ENCODE results near the gene SHISAL2A. TPM values are rescaled to one million over a fixed set of nuclear protein-coding genes. Genes with fewer than 3 reads are reported as not detected.

The SHISAL2A gene
- total and polyA plus RNA-seq, 2 of the 13 experiments (the other 11 are each of a cell fraction or from before 2014, with no cell fraction given), result not detected

- TF ChIP-seq, protein P1, sequence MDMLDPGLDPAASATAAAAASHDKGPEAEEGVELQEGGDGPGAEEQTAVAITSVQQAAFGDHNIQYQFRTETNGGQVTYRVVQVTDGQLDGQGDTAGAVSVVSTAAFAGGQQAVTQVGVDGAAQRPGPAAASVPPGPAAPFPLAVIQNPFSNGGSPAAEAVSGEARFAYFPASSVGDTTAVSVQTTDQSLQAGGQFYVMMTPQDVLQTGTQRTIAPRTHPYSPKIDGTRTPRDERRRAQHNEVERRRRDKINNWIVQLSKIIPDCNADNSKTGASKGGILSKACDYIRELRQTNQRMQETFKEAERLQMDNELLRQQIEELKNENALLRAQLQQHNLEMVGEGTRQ (IDR thresholded peaks at IDR 0.05; ENCODE audit: low read depth, low read length), result no peak
- TF ChIP-seq, protein P1 (CRISPR knock-in tag; IDR thresholded peaks at IDR 0.05; ENCODE audit: borderline replicate concordance), result no peak
- TF ChIP-seq ZNF362 (CRISPR knock-in tag; IDR thresholded peaks at IDR 0.05; ENCODE audit: borderline replicate concordance) (0 out of 2 replicates have a peak, but pooled peaks have one; percentile 20), ZNF691 (CRISPR knock-in tag; IDR thresholded peaks at IDR 0.05; ENCODE audit: borderline replicate concordance, low read depth) (no peak), FLYWCH1 (CRISPR knock-in tag; IDR thresholded peaks at IDR 0.05) (no peak), EZH2 (conservative IDR thresholded peaks at IDR 0.05; ENCODE audit: low read depth, low read length) (no peak), GATAD1 (CRISPR knock-in tag; IDR thresholded peaks at IDR 0.05) (no peak)
Measured at GRCh38 chr1:52653207-52653849, 20.4 kb downstream of the SHISAL2A start (continued).

DNA sequence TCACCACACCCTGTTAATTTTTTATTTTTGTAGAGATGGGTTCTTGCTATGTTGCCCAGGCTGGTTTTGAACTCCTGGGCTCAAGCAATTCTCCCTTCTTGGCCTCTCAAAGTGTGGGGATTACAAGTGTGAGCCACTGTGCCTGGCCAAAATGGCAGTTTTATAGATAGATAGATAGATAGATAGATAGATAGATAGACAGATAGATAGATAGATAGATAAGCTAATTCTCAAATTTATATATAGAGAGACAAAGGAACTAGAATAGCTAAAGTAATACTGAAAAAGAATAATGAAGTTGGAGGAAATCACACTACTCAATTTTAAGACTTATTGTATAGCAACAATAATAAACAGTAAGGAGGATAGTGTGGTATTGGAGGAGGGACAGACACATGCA is 21.1 kb downstream of the SHISAL2A start:
- Histone ChIP-seq H3K36me3 (replicated peaks in 1 of 2; ENCODE audit: control insufficient read depth in 1 of 2, insufficient read depth in 2 of 2, low read length in 2 of 2) (no peaks in the 10 kb centered on the region), H3K4me3 (replicated peaks in 1 of 3; ENCODE audit: insufficient read depth in 1 of 3, low read depth in 2 of 3, low read length in 3 of 3) (no peak overlapping the region), H3K27ac (ENCODE audit: extremely low read length, insufficient read depth, low read length) (no peak overlapping the region), H3K79me2 (ENCODE audit: insufficient read depth, low read length) (no peaks in the 10 kb centered on the region), H2AFZ (ENCODE audit: low read length) (no peak overlapping the region), H3K4me1 (ENCODE audit: insufficient read depth, low read length) (peaks cover 32% of the 10 kb centered on the region), H3K9me3 (ENCODE audit: low read length) (no peaks in the 10 kb centered on the region), H3K27me3 (ENCODE audit: control insufficient read depth in 1 of 2, insufficient read depth in 2 of 2, low read length in 2 of 2) (no peaks in the 10 kb centered on the region), H3K4me2 (ENCODE audit: low read depth, low read length) (no peak overlapping the region), H3K9ac (ENCODE audit: insufficient read depth, low read depth, low read length) (no peak overlapping the region), H4K20me1 (ENCODE audit: insufficient read depth, low read length) (no peaks in the 10 kb centered on the region)
- ATAC-seq (no peak), FAIRE-seq (no peak), DNase-seq (ENCODE audit: low spot score) (no peak)
- in situ Hi-C loops (cut with HindIII; ENCODE audit: extremely low pct_ligation_motif_present, low pct_unique_long_range_greater_than_20kb) (no loop called here), intact Hi-C loops (cut with micrococcal nuclease; ENCODE audit: unreplicated experiment) (loop anchor here (10.0 kb wide), 1 partner anchor 49 kb away; the partner anchor contains the start of gene GPX7)
- ChIA-PET POLR2A (no interaction called here), CTCF (ENCODE audit: low intra/inter-chr PET ratio, low total read pairs) (no interaction called here)
- BruUV-seq (replicated peaks), result no TSS peak
- TF ChIP-seq ZFP90 (CRISPR knock-in tag; IDR thresholded peaks at IDR 0.05; ENCODE audit: borderline replicate concordance), result no peak
- TF ChIP-seq BATF2 (CRISPR knock-in tag; IDR thresholded peaks at IDR 0.05), result no peak
- no peak for TF ChIP-seq ZNF143 (CRISPR knock-in tag; IDR thresholded peaks at IDR 0.05)
- no peak for TF ChIP-seq RARA (CRISPR knock-in tag; IDR thresholded peaks at IDR 0.05)
- TF ChIP-seq ZNF597 (CRISPR knock-in tag; IDR thresholded peaks at IDR 0.05), result no peak
- TF ChIP-seq YEATS2 (CRISPR knock-in tag; IDR thresholded peaks at IDR 0.05; ENCODE audit: borderline replicate concordance), result no peak
- no peak for TF ChIP-seq GPN1 (CRISPR knock-in tag; IDR thresholded peaks at IDR 0.05; ENCODE audit: borderline replicate concordance)
- no peak for TF ChIP-seq SAFB2 (CRISPR knock-in tag; IDR thresholded peaks at IDR 0.05; ENCODE audit: borderline replicate concordance, low read depth)
- TF ChIP-seq ZBTB7B (CRISPR knock-in tag; IDR thresholded peaks at IDR 0.05), result no peak
- no peak for TF ChIP-seq POLR2AphosphoS2 (IDR thresholded peaks at IDR 0.05; ENCODE audit: low read depth, low read length)
- TF ChIP-seq ZNF180 (CRISPR knock-in tag; IDR thresholded peaks at IDR 0.05; ENCODE audit: borderline replicate concordance, low read depth), result no peak

Data from HepG2 (cell line).